Measurements from ENCODE around the gene RUBCNL.

GRCh38 chr13:46332772-46333171, 54.3 kb downstream of the RUBCNL start:
- TF ChIP-seq ZBTB33 (IDR thresholded peaks at IDR 0.05; ENCODE audit: borderline replicate concordance, low read depth) = no peak
- no peak for TF ChIP-seq CTCF (IDR thresholded peaks at IDR 0.05)
- TF ChIP-seq EZH2phosphoT487 (IDR thresholded peaks at IDR 0.05; ENCODE audit: borderline replicate concordance, low read depth) = no peak
- TF ChIP-seq NFIC (IDR thresholded peaks at IDR 0.05; ENCODE audit: borderline replicate concordance) = no peak
- no peak for TF ChIP-seq USF1 (IDR thresholded peaks at IDR 0.05; ENCODE audit: borderline replicate concordance, low read depth)
- no peak for TF ChIP-seq MAX (IDR thresholded peaks at IDR 0.05; ENCODE audit: low read depth)
- no peak for TF ChIP-seq NRF1 (IDR thresholded peaks at IDR 0.05; ENCODE audit: low read depth, low read length)
- no peak for TF ChIP-seq POLR2AphosphoS5 (IDR thresholded peaks at IDR 0.05; ENCODE audit: low read depth, low read length)
